Hepatic stellate cell (primary cell): ENCODE data around the gene CDNF.
"Not testable (repeated sequence)": the region's sequence is repeated elsewhere in the genome, so short reads cannot be mapped to it uniquely, and the experiment has no call there.

Source experiments
- DNase-seq: peaks from one replicate; pipeline ENCODE4 v3.0.0; 2011; ENCODE audit warnings: low spot score

CDNF gene

DNA sequence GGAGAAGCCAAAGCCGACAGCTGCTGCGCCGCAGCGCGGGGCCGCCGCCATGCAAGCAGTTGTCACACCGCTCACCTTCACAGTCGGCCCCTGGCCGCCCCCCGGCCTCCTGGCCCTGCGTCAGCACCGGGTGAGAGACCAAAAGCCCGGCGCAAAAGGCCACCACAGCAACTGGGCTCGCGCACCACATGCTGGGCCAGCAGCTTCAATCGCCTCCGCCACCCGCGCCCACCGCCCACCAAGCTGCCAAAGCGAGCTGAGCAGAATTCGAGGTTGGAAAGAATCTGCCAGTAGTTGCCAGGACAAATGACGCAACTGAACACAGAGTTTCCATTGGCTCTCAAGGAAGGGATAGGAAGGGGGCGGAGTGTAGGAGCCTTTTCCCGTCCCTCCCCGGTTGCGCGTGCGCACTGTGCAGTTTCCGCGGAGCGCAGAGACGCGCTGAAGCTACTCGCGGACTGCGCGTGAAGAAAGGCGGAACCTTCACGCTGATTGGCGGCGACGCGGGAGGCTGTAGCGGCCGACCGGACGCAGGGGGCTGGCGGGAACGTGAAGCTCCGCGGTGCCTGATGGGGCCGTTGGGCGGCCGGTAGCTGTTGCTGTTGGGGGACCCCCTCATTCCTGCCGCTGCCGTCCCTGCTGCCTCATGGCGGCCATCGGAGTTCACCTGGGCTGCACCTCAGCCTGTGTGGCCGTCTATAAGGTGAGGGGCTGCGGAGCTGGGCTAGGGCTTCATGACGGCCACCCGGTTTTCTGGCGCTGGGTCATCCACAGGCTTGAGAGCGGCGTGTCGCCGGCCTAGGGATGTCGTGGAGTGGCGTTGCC, at the start of gene CDNF, which contains the start of the genes HSPA14 and MSANTD7:
Gene CDNF, minus strand, starts transcription at position 281 of the 825 bp plus-strand sequence. Its CDS starts 91 bp downstream, at position 190.
Gene HSPA14, plus strand, starts transcription at position 550 of the 825 bp plus-strand sequence. Its CDS starts 97 bp downstream, at position 647.
Gene MSANTD7, plus strand, starts transcription at position 550 of the 825 bp plus-strand sequence. CDS start 3,979 bp downstream, outside the sequence.
- DNase-seq, result peak; percentile 99

GRCh38 chr10:14884082-14884481, 46.2 kb upstream of the CDNF start:
- no peak for DNase-seq

DNA sequence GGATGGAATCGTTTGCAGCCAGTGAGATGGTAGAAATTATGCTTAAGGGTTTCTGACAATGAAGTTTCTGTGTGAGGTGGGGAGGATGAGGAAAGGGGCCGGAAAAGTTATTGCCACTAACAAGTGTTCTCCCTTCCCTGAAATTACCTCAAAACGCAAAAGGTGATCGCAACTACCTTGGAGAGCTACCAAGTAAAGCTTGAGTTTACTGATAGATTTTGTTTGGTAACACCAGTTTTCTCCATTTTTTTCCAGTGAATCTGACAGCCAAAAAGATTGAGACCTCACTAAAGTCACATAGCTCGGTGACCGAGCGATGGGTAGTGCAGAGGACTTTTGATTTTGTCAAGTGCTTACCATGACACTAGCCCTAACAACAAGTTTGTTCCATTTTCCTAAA, 42.4 kb upstream of the CDNF start:
- DNase-seq, result no peak

- DNase-seq, result no peak
Measured at GRCh38 chr10:14879928-14880193, 42.0 kb upstream of the CDNF start.

DNA sequence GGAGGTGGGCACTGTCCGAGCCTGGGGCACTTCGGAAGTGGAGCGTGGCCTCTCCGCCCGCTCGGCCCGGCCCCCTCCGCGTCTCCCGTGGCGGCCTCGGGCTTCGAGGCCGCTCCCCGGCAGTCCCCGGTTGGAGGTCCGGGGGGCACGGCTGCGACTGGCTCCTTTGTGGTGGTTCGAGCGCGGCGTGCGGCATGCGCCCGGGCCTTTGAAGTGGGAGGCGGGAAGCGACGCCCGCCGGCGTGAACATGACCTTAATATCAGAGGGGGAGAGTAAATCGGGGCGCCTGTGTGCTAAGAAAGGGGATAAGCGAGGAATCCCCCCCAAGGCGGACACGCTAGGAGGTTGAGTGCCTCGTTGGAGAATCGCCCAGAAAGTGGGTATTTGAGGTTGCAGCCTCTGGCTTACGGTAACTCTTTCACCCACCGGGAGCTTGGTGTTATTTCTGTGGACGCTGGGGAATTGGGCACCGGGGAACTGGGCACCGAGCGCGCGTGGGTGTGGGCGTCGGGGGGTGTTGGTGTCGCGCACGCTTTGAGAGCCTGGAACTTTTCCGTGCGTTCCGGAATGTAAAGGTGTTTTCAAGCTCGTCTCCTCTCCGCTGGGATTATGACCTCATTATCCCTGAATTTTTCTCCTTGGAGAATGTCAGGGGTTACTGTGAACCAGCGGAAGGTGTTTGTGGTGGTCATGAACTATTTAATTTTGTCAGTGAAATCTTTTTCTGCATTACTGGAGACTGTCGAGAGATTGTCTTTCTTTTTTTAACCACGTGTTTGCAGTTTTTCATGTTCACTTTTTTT, 41.5 kb upstream of the CDNF start:
- DNase-seq, result peak; percentile 10

DNA sequence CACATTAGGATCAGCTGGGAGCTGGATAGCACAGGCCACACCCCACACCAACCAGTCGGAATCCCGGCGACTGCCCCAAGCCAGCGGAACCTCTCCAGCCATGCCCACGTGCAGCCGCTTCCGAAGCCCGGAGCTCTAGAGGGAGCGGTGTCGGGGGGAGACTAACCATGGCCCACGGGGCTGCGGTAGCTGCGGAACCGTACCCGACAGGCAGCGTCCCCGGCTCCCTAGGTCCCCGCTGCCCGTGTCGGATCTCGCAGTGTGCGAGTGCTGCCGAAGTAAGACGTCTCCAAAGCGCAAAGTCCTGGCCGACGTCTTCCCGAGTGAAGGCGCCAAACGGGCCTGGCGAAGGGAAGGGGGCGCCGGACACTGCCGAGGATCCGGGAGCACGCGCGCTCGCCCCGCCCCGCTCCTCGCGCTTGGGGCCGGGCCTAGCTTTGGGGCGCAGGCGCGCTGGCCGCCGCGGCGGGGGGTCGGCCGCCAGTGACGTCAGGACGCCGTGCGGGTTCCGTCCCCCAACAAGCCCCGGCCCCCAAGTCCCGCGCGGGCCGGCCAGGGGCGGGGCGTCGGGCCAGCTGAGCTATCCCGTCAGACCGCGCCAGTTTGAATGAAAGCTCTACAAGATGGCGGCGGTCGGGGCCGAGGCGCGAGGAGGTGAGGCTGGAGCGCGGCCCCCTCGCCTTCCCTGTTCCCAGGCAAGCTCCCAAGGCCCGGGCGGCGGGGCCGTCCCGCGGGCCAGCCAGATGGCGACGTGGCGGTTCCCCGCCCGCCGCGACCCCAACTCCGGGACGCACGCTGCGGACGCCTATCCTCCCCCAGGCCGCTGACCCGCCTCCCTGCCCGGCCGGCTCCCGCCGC, 40.7 kb upstream of the CDNF start, which contains the start of gene SUV39H2:
Gene SUV39H2, plus strand, starts transcription at position 601 of the 858 bp plus-strand sequence. Its CDS starts 23 bp downstream, at position 624.
- DNase-seq, result peak; percentile 98

GRCh38 chr10:14876764-14877163, 38.9 kb upstream of the CDNF start:
- DNase-seq, result no peak

GRCh38 chr10:14875941-14876340, 38.1 kb upstream of the CDNF start:
- no peak for DNase-seq

GRCh38 chr10:14873090-14873760, 35.4 kb upstream of the CDNF start:
- DNase-seq, result peak; percentile 7

GRCh38 chr10:14864871-14865270, 27.0 kb upstream of the CDNF start:
- DNase-seq, result not testable (repeated sequence)

DNA sequence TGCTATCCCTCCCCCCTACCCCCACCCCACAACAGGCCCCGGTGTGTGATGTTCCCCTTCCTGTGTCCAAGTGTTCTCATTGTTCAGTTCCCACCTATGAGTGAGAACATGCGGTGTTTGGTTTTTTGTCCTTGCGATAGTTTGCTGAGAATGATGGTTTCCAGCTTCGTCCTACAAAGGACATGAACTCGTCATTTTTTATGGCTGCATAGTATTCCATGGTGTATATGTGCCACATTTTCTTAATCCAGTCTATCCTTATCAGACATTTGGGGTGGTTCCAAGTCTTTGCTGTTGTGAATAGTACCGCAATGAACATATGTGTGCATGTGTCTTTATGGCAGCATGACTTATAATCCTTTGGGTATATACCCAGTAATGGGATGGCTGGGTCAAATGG, 26.6 kb upstream of the CDNF start:
- DNase-seq, result not testable (repeated sequence)

DNA sequence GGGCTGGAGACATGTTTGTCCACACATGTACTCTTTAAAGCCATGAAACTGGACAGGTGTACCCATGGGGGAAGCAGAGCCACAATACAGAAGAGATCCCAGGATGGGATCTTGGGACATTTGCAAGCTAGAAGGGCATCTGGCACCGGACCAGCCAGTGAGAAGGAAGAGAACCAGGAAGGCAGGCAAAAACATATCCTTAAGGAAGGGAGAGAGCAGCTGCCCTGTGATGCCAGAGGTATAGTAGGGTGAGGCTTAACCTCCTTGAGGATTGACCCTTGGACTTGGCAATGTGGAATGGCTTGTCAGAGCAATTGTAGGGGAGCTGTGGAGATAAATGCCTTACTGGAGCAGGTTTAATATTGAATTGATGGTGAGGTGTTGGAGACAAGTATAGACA, 23.0 kb upstream of the CDNF start:
- DNase-seq, result no peak

DNA sequence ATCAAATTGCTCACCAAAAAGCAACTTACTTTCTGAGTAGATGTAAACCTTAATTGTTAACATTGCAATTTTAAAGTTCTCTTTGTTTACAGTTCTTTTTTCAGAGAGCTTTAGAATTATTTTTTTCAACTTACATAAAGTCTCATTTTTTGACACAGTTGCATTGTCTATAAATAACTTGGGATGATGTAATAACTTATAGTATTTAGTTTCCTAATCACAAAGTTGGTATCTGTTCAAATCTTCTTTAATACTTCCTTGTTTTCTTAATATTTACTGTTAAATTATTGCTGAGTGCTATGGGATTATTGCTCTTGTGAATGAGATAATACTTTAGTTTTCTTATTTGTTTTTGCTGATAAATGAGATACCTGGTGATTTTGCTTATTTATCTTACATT, 21.9 kb upstream of the CDNF start:
- no peak for DNase-seq

- no peak for DNase-seq
Measured at GRCh38 chr10:14859043-14859442, 21.2 kb upstream of the CDNF start.

DNA sequence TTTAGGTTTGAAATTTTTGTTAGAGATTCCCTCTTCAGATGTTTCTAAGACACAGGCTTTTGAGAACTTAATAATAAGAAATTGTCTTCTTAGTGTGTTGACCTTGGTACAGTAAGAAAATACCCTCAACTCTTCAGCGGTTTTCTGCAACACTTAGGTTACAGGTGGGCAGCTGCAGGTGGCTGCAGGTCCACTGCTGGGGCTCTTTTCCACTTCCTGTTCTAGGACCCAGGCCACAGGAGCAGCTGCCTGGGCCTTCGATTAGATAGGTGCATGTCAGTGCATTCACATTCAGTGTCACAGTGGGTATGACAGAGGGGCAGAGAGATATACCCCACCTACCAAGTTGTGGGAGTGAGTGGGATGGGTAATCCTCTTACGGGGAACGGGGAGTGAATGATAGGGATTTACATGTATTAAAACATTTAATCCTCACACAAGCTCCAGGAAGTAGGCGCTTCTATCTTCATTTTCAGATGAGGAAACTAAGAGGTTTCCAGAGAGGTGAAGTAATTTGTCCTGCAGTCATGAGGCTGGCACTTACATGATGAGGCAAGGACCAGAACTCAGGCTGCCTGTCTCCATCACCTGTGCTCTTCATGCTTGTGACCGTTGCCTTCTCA, 20.6 kb upstream of the CDNF start:
- DNase-seq, result no peak

- no peak for DNase-seq
Measured at GRCh38 chr10:14855453-14855852, 17.6 kb upstream of the CDNF start.

DNA sequence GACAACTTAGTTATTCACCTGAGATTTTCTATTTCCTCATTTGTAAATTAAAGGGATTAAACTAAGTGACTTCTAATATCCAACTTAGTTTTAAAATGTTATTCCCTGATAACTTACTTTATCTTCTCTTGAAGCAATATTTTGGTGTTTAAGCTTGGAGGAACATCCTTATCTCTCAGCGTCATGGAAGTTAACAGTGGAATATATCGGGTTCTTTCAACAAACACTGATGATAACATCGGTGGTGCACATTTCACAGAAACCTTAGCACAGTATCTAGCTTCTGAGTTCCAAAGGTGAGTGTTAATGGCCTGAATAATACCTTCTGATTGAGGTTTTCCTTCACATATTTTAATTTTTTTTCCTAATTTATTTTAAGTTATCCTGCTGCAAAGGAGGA, 14.4 kb upstream of the CDNF start:
- DNase-seq, result no peak

GRCh38 chr10:14844948-14845347, 7.1 kb upstream of the CDNF start:
- DNase-seq, result no peak

- DNase-seq, result no peak
Measured at GRCh38 chr10:14843327-14843988, 5.6 kb upstream of the CDNF start.

DNA sequence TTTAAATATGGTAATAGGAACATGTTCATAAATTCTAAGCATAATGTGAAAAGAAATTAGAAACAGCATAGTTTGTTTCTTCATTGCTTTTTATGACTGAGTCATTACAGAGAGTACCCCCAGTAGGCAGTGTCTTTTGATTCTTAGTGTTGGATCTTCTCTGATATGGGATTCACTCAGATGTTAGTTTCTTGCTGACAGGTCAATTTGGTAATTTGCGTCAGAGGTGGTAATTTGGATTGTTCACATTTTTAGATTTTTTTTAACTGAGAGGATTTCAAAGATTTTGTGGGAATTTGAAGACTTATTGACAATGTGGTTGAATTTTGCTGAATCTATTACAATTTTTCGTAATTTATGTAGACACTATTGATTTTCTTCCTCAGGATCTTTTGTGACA, 2.3 kb upstream of the CDNF start:
- no peak for DNase-seq

DNA sequence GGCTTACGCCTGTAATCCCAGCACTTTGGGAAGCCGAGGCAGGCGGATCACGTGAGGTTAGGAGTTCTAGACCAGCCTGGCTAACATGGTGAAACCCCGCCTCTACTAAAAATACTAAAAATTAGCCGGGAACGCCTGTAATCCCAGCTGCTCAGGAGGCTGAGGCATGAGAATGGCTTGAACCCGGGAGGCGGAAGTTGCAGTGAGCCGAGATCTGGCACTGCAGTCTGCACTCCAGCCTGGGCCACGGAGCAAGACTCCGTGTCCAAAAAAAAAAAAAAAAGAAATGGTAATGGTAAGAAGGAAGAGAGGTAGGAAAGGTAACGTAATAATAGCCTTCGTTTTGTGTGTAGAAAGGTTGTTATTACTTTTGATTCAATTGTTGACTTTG, 1.5 kb upstream of the CDNF start:
- DNase-seq, result no peak
